ENCODE data around the gene LPP. TPM values are rescaled to one million over a fixed set of nuclear protein-coding genes. Genes with fewer than 3 reads are reported as not detected.

Gene LPP
- total RNA-seq, 1 donor from 2014 or later, result 96.7 TPM

- peaks cover 5% of the 10 kb centered on the region for H3K9me3 Mint-ChIP-seq
- no peak overlapping the region for H3K27ac Mint-ChIP-seq
- H3K4me1 Mint-ChIP-seq (ENCODE audit: unreplicated experiment), result no peaks in the 10 kb centered on the region
- H3K4me3 Mint-ChIP-seq, result no peak overlapping the region
- no peak for DNase-seq (ENCODE audit: extremely low spot score, unreplicated experiment)
- no peak for TF ChIP-seq CTCF (conservative IDR thresholded peaks at IDR 0.05)
- no peaks in the 10 kb centered on the region for H3K27me3 Mint-ChIP-seq
- peaks cover 37% of the 10 kb centered on the region for H3K36me3 Mint-ChIP-seq
Measured at GRCh38 chr3:188878076-188878475, 724.1 kb downstream of the LPP start.

GRCh38 chr3:188881954-188882641, 728.1 kb downstream of the LPP start:
- DNase-seq (ENCODE audit: extremely low spot score, unreplicated experiment), result no peak
- H3K4me1 Mint-ChIP-seq (ENCODE audit: unreplicated experiment), result no peaks in the 10 kb centered on the region
- H3K36me3 Mint-ChIP-seq, result peaks cover 31% of the 10 kb centered on the region
- no peak overlapping the region for H3K4me3 Mint-ChIP-seq
- peaks cover 5% of the 10 kb centered on the region for H3K9me3 Mint-ChIP-seq
- H3K27me3 Mint-ChIP-seq, result no peaks in the 10 kb centered on the region
- TF ChIP-seq CTCF (conservative IDR thresholded peaks at IDR 0.05), result no peak
- no peak overlapping the region for H3K27ac Mint-ChIP-seq

- no peaks in the 10 kb centered on the region for H3K4me1 Mint-ChIP-seq (ENCODE audit: unreplicated experiment)
- TF ChIP-seq CTCF (conservative IDR thresholded peaks at IDR 0.05), result no peak
- no peaks in the 10 kb centered on the region for H3K27me3 Mint-ChIP-seq
- no peak overlapping the region for H3K27ac Mint-ChIP-seq
- no peak for DNase-seq (ENCODE audit: extremely low spot score, unreplicated experiment)
- peaks cover 5% of the 10 kb centered on the region for H3K9me3 Mint-ChIP-seq
- peaks cover 23% of the 10 kb centered on the region for H3K36me3 Mint-ChIP-seq
- no peak overlapping the region for H3K4me3 Mint-ChIP-seq
Measured at GRCh38 chr3:188884299-188885043, 730.5 kb downstream of the LPP start.

GRCh38 chr3:188888321-188889053, 734.5 kb downstream of the LPP start:
- Mint-ChIP-seq H3K27me3 (no peaks in the 10 kb centered on the region), H3K4me1 (ENCODE audit: unreplicated experiment) (no peaks in the 10 kb centered on the region), H3K36me3 (peaks cover 13% of the 10 kb centered on the region), H3K9me3 (no peaks in the 10 kb centered on the region), H3K4me3 (no peak overlapping the region), H3K27ac (no peak overlapping the region)
- no peak for DNase-seq (ENCODE audit: extremely low spot score, unreplicated experiment)
- TF ChIP-seq CTCF (conservative IDR thresholded peaks at IDR 0.05), result no peak

GRCh38 chr3:188889054-188889491, 735.1 kb downstream of the LPP start:
- TF ChIP-seq CTCF (conservative IDR thresholded peaks at IDR 0.05), result no peak
- H3K27me3 Mint-ChIP-seq, result no peaks in the 10 kb centered on the region
- no peak overlapping the region for H3K27ac Mint-ChIP-seq
- H3K36me3 Mint-ChIP-seq, result peaks cover 13% of the 10 kb centered on the region
- no peak for DNase-seq (ENCODE audit: extremely low spot score, unreplicated experiment)
- H3K4me3 Mint-ChIP-seq, result no peak overlapping the region
- no peaks in the 10 kb centered on the region for H3K4me1 Mint-ChIP-seq (ENCODE audit: unreplicated experiment)
- no peaks in the 10 kb centered on the region for H3K9me3 Mint-ChIP-seq

Data from type B pancreatic cell (in vitro differentiated cells).